Glomerular visceral epithelial cell (primary cell): ENCODE data around the gene RNF150.

Source experiments
- DNase-seq: peaks from one replicate; pipeline ENCODE4 v3.0.0-alpha.2; 2016; ENCODE audit errors: extremely low spot score

The RNF150 gene

DNA sequence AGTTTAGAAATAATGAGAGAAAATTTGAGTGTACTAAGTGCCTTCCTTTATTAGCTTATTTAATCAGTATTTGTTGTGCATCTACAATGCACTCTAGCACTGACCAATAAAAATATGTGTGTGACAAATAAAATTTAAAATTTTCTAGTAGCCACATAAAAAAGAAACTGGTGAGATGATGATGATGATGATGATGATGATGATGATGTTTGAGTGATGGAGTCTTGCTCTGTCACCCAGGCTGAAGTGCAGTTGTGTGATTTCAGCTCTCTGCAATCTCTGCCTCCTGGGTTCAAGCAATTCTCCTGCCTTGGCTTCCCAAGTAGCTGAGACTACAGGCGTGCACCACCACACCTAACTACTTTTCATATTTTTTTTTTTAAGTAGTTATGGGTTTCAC is 110.2 kb downstream of the RNF150 start:
- no peak for DNase-seq

DNA sequence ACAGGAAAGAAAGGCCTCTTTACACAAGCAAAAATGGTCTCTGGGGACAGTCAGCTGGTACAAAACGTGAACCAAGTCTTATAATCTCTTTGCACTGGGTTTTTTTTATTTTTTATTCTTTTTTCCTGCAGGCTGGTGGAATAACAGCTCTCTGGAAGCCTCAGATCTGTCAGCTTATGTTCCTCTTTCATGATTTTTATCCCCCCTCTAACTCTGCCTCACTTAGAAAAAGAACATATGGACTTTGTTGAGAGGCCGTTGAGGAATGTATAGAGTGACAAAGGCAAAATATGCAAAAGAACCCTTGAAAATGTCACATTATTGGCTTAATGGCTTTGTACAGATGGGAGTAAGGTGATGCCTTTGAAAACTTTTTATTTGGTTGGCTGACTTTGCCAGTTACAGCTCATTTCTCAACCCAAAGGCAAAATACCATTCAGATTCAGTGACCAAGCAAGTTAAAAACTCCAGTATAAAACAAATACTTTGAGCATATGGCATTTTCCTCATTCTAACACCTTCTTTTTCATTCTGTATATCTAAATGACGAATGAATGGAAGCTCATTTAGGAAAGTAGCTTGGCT is 111.1 kb downstream of the RNF150 start:
- DNase-seq: no peak

DNA sequence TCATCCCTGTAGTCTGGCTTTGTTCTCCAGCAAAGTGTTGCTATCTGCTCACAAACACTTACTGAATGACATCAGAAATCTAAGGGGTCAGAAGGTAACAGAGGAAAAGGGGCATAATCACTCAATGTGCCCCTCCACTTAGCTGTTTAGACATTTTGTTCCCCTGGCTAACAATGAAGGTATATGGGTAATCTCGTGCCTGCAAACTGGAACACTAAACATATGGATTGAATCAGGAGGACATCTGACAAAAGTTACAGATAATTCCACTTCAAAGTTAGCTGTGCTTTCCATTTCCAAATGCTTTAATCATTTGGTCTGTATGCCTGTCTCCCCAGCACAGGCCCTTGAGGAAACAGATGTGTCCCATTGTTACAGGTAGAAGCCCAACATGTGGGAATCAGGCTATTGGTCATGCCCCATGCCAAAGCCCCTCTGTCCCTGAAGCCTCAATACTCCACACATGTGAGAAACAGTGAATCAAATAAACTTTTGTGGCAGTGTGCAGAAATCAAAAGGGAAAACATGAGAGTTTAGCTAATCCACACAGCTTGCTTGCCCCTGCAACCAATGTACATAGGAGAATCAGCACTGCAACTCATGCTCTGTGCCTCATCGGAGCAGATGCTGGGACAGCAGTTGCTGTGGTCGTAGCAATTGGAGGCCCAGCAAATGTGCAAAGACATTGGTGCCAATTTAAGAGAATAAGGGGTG is 111.7 kb downstream of the RNF150 start:
- no peak for DNase-seq

DNA sequence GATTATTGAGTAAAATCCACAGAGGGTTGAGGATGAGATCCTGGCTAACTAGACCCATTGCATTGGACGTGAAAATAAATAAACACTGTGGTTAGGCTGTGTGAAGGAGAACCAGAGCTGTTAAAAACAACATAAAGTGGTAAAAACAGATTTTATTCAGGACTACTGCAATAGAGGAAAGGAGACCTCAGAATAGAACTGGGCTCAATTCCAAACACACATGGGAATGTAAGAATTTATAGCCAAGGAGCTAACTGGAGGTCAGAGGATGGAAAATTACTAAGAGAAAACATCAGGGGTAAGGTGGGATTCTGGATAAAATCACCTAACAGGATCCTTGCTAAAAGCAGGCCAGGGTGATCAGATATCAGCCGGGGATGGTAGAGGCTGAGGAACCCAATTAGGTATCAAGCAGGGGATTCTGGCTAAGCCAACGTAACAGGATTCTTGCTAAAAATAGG is 112.4 kb downstream of the RNF150 start:
- DNase-seq: no peak

DNA sequence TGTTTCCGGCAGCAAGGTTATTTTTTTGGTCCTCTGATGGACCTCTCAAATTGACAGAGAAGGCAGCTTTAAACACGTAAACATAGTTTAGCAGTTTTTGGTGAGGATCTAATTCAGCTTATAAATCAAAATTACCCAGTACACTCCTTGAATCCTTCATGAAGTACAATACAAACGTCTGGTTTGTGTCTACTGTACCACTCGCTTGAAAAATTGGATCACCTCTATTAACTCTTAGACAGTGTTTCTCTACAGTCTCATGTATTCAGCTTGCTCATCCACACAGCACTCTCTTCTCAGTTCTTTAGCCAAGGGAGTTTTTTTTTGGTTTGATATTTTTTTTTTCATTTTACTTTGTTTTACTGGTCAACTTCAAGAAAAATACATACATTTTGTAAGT is 113.5 kb downstream of the RNF150 start:
- no peak for DNase-seq

DNA sequence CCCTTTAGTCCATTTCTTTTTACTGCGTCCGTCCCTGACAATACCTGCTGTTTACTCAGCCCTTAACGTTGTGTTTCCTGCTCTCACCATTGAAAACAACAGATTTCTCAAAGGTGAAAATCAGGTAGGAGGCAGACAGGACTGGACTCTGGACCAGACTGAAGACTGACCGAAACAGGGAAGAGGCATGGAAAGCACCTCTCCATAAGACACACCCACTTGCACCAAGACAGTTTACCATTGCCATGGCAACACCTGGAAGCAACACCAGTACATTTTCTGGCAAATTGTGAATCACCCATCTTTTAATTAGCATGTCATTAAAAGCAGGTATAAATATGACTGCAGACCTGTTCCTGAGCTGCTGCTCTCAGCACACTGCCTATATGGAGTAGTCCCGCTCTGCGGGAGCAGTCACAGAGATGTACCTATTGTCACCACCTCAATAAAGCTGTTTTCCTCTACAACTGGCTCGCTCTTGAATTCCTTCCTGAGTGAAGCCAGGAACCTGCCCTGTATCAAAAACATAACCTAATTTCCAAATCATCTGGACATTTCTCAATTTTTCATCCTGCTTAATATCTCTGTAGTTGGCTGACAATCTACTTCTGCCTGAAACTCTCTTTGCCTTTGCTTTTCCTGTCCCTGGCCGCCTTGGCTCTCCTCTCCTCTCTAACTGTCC is 117.0 kb downstream of the RNF150 start:
- no peak for DNase-seq

DNA sequence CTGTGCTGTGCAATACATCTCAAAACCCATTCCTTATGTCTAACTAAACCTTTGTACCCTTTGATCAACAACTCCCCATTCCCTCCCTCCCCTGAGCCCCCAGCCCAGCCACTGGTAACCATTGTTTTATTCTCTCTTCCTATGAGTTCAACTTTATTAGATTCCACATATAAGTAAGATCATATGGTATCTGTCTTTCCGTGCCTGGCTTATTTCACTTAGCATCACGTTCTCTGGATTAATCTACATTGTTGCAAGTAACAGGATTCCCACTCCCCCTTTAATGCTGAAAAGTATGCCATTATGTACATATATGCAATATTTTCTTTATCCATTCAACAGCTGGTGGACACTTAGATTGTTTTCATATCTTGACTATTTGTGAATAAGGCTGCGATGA is 119.4 kb downstream of the RNF150 start:
- no peak for DNase-seq

DNA sequence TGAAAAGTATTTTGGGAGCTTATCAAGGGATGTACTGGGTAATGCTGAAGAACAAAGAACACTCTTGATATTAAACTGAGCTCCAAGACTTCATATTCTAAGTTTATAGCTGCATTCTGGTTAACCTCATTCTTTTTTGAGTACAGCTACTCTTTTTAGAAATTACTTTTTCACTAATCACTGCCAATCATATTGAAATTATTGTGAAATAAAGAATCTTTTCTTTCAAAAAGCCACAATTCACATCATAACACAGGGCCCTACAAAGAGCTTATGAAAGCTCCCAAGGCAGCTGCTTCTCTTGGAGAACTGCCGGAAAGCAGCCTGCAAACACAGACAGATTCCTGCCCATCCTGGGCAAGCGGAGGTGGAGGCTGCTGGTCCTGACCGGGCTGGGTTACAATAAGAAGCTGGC is 121.4 kb downstream of the RNF150 start:
- no peak for DNase-seq

DNA sequence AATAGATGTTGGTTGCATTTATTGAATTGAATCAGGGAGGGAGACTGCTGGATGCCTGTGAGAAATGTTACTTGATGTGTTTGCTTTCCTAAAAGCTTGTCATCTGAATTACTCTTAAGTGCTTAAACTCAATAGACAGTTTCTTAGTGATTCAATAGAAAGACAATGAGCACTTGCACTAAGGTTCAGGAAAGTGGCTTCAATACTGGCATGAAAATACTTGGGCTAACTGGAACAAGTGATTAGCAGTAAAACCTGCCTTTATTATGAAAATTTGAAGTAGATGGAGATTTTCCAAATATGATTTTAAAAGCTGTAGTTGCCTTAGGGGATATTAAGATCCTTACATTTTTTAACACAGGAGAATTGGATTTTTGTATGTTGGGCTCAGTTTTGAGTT is 123.3 kb downstream of the RNF150 start:
- DNase-seq: no peak

DNA sequence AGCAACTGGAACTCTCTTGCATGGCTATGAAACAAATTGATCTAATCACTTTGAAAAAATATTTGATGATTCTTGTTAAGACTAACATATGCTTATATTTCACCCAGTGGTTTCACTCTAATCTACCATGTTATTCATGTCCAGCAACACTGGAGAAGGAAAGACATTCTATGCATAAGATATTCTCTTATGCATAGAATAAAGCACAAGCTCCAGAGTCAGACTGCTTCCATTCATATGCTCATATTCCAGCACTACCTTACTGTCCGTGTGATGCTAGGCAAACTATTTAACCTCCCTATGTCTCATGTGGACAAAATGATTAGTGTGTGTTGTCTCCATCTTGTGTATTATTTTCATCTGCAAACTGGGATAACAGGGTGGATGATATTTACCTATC is 124.1 kb downstream of the RNF150 start:
- no peak for DNase-seq

DNA sequence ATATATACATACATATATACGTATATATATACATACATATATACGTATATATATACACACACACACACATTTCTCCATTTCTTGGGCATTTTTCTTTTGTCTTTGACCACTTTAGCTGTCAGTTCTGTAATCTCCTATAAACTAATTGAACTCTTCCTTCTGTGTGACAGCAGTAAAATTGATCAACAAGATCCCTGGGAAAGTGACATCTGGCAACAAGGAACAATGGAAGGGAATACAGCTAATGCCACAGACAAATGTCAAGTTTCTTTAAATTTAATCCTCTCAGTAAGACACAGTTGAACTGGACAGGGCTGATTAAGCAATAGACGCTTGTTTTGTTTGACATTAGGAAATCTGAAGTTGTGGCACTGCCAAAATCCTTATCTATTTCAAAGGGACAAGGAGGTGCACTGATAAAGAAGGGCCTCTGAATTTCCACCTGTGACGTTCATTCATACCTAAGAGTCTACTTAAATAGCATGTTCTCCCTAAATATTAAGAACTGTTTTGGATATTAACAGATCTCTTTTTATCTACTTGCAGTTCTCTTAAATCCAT is 126.9 kb downstream of the RNF150 start:
- no peak for DNase-seq

DNA sequence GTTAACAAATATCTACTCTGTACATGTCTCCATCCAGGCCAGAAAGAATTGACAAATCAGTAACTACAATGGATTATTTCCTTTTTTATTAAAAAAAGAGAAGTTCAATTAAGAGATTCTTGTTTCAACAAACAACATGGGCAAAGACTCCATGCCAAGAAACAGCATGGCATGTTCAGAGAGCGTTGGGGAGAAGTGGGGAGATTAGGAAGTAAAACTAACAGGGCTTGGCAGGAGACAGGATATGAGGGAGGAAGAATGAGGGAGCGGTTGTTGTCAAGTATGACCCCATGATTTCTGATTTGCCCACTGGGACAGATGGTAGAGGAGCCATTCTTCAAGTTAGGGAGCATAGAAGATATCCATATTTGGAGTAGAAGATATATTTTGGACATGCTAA is 128.4 kb downstream of the RNF150 start:
- DNase-seq: no peak

DNA sequence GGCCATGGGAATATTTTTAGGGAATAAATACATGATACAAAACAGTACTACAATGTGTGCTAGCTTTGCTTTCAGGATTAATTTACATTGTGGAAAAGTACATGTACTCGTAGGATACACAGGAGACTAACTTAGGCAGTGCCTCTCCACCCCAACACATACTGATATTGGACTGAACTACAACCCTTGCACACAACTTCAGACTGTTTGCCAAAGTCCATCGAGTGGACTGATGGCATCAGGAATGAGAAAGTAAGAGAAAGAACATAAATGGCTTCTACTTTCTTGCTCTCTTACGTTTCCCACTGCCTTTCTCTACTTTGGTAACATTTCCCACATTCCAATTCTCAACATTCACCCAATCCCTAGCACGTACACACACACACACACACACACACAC is 130.1 kb downstream of the RNF150 start:
- no peak for DNase-seq

DNA sequence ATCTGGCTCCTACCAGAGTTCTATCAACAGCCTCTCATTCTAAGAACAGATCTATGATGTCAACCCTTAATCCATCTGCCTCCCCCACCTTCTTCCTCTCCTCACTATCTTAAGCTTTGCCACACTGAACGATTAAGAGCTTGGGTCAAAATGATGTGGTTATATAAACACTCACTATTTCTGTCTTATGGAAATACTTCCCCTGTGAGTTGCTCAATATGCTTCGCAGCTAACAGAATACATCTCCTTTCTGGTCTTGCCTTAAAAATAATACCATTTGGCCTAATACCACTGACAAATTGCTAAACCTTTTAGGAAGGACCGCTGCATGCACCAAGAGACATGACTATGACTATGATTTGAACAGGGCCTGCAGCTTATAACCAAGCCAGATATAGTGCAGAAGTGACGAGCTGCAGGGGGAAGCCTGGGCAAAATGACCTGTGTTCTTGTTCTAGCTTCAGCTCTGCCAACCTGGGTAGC is 130.9 kb downstream of the RNF150 start:
- DNase-seq: peak; percentile 9

DNA sequence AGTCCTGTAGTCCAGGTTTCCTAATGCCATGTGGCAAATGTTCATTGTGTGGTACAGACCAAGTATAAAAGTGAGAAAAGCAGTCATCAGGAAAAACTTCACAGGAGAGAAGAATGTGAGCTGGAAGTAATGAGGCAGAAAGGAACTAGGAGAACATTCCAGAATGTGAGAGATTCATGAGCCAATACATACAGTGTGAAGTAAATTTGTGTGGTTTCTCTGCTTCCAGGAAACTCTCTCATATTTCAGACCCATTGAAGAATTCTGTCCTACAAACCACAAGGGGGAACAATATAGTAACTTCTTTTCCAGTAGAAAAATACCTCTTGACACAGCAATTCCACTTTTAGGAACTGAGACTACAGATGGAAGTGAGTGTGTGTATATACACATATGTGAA is 136.5 kb downstream of the RNF150 start:
- DNase-seq: peak; percentile 83

DNA sequence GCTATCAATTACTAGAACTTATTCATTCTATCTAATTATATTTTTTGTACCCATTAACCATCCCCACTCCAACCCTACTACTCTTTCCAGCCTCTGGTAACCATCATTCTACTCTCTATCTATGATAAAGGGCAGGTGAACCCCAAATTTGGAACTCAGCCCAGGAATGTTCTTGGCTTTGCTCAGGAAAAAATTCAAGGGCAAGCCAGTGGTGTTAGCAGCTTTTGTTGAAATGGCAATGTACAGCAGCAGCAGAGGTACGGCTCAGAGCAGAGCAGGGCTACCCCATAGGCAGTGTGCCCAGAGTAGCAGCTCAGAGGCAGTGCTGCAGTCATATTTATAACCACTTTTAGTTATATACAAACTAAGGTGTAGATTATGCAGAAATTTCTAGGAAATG is 138.2 kb downstream of the RNF150 start:
- no peak for DNase-seq

DNA sequence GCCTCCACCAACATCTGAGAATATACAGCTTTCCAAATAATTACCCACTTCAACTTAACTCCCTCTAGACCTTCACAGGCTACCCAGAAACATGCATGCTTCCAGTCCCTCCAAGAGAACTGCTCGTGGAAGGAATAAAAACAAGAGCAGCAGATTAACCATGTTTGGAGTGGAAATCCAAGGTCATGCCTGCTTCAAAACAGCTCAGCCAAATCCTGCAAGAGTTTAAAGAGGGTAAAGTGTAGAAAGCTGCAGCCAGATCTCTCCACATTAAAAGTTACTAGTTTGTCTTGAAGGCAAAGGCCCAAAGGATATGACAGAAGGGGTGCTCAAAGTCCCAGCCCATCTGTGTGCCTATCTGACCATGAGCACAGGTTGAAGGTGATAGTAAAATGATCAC is 139.3 kb downstream of the RNF150 start:
- no peak for DNase-seq

DNA sequence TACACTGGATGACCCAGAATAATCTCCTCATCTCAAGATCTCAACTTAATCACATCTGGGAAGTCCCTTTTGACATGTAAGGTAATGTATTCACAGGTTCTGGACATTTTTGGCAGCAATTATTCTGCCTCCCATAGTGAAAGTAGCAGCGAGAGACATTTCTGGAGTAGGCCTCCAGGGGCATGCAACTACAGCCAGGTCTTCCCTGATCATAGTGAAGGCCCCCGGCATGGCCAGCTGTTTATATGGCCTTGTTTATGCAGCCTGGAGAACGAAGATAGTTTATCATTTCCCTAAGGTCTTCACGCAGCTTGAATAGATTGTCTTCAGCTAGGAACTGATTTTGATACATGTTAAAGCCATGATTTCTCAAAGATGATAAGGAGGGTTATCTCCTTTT is 139.9 kb downstream of the RNF150 start:
- no peak for DNase-seq

DNA sequence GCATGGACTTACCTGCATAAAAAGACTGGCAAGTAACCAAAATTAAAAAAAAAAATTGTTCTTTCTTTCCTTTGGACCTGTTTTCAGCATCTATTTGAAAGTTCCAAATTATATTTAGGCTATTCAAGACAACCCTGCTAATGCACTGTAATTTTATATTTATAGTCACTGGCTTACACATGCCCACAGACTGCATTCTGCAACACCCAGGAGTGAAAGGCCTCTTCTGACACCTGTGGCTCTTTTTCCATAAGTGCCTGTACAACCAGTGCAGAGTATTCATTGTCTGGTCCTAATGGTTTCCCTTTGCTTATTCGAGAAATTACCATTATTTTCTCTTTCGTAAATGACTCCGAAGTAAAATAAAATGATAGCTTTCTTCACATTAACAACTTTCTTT is 143.3 kb downstream of the RNF150 start:
- no peak for DNase-seq

DNA sequence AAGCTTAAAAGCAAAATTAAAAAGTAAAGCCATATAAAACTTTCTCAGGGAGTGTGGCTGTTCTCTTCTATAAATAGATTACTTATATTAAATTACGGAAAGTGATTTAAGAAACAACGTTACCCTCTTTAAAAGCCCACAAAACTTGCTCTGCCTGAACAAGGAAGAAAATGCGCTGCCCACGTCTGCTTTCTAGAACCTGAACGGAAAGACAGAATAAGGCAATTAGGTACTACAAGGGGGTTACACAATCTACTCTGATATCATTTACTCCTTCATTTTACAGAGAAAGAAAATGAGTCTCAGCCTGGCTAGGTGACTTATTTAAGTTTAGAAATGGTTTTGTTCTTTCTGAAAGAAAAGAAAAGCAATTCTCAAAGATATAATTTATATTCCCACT is 147.2 kb downstream of the RNF150 start:
- DNase-seq: no peak

DNA sequence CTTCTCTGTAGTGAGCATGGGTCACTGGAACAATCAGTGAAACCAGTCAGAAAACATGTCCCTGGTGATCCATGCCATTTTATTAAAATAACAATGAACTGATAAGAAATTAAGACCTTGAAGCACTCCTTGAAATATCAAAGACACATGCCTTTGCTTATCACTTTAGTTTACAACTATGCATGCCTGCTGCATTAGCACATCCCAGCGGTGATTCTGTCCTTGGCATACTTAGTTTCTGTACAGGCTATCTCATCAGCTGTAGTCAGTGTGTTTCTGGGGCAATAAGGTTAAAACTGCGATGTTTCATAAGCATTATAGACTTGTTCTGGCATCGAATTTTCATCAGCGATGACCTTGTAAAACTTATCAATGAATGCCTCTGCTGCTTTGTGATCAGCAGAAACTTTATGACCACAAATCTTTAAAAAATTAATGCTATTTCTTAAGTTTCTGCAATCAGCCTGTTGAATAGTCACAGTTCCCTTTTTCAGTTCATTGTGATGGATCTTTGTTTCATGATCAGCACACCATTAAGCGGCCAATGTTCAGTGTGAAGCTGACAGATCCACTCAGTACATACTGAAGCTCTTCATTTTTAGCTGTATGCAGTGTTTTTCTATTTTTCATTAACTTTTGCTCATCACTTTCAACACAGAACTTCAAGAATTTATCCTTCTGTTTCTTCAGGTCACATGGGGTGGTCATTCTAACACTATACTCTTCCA is 150.5 kb downstream of the RNF150 start:
- DNase-seq: no peak
